ENCODE results near the gene USP10.

DNA sequence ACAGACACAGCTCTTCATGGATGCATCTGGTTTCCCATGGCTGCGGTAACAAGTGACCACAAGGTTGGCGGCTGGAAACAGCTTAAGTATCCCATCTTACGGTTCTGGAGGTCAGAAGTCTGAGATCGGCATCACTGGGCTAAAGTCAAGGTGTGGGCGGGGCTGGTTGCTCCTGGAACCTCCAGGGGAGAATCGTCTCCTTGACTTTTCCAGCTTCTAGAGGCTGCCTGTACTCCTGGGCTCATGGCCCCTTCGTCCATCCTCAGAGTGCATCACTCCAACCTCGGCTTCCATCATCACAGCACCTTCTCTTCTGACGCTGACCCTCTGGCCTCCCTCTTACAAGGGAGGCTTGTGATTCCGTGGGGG is 107.1 kb downstream of the USP10 start:
- TF ChIP-seq, protein P1, sequence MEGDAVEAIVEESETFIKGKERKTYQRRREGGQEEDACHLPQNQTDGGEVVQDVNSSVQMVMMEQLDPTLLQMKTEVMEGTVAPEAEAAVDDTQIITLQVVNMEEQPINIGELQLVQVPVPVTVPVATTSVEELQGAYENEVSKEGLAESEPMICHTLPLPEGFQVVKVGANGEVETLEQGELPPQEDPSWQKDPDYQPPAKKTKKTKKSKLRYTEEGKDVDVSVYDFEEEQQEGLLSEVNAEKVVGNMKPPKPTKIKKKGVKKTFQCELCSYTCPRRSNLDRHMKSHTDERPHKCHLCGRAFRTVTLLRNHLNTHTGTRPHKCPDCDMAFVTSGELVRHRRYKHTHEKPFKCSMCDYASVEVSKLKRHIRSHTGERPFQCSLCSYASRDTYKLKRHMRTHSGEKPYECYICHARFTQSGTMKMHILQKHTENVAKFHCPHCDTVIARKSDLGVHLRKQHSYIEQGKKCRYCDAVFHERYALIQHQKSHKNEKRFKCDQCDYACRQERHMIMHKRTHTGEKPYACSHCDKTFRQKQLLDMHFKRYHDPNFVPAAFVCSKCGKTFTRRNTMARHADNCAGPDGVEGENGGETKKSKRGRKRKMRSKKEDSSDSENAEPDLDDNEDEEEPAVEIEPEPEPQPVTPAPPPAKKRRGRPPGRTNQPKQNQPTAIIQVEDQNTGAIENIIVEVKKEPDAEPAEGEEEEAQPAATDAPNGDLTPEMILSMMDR (conservative IDR thresholded peaks at IDR 0.05; ENCODE audit: low read depth, low read length) = no peak
- TF ChIP-seq EZH2 (IDR thresholded peaks at IDR 0.05; ENCODE audit: low read length, unreplicated experiment) = no peak

All from PC-3 (cell line).